GM12874 (cell line): ENCODE results near the gene PCP4L1.

Experiments
- CTCF ChIP-seq: IDR thresholded peaks from 2 replicates; pipeline ENCODE4 v1.5.1; 2011; ENCODE audit warnings: low read depth, mild to moderate bottlenecking, control low read depth, low read length, moderate library complexity; ENCODE audit not compliant: insufficient read depth

PCP4L1 gene

GRCh38 chr1:161305867-161306519 is 47.4 kb downstream of the PCP4L1 start:
- peak; percentile 60 for TF ChIP-seq CTCF

DNA sequence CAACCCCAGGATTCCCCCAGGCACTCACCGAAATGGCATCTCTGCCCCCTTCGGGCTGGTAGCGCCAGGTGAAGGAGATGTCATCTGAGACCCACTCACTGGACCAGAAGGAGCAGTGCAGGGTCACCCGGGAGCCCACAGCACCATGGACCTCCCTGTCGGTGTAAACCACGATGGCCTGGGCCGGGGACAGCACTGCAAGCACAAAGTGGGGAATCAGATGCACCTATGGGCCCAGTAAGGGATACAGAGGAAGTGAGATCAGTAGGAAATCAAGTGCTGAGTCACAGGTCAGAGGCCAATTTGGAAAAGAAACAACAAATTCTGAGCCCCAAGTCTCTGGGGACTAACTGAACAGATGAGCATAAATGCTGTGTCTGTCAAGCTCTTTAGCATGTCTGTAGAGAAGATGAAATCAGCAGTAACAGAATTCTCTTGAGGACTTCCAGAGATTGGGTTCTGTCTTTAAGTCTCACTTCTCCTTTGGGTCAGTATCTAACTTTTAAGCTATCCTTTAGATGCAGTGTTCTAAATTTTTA is 48.8 kb downstream of the PCP4L1 start:
- TF ChIP-seq CTCF = no peak

- TF ChIP-seq CTCF = no peak
These were observed 49.5 kb downstream of the PCP4L1 start for GRCh38 chr1:161307892-161308638.

DNA sequence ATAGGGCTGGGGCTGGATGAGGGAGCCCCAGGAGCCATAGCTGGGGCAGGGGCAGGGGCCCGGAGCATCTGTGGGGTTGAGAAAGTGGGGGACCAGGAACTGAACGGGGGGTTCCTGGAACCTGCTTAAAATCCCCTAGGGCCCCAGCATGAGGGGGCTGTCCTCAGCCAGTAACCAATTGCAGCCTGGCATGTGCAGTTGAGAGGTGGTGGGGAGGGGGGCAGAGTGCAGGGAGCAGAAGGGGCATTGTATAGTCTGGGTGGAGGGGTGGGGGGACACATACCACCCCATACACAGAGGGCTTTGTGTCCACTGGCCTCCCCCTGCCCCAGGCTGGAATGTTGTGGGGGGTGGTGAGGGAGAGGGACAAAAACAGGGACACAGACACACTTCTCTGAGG is 51.3 kb downstream of the PCP4L1 start, which contains the start of gene MPZ:
TSS of gene MPZ (minus strand) at position 101 of the 400 bp plus-strand sequence. CDS start at position 38, 63 bp downstream.
- TF ChIP-seq CTCF = no peak

DNA sequence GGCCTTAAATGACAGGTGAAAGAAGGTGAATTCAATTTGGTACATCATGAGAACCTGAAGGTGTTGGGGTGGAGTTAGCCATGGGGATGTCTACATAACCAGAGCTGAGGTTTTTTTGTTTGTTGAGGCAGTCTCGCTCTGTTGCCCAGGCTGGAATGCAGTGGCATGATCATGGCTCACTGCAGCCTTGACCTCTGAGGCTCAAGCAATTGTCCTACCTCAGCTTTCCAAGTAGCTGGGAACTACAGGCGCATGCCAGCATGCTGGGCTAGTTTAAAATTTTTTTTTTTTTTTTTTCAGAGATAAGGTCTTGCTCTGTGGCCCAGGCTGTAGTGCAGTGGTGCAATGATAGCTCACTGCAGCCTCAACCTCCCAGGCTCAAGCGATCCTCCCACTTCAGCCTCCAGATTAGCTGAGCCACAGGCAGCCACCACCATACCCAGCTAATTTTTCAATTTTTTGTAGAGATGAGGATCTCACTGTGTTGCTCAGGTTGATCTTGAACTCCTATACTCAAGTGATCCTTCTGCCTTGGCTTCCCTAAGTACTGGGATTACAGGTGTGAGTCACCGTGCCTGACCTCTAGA is 53.1 kb downstream of the PCP4L1 start:
- TF ChIP-seq CTCF = no peak

- TF ChIP-seq CTCF = no peak
These were observed 55.1 kb downstream of the PCP4L1 start for GRCh38 chr1:161313554-161314200.

DNA sequence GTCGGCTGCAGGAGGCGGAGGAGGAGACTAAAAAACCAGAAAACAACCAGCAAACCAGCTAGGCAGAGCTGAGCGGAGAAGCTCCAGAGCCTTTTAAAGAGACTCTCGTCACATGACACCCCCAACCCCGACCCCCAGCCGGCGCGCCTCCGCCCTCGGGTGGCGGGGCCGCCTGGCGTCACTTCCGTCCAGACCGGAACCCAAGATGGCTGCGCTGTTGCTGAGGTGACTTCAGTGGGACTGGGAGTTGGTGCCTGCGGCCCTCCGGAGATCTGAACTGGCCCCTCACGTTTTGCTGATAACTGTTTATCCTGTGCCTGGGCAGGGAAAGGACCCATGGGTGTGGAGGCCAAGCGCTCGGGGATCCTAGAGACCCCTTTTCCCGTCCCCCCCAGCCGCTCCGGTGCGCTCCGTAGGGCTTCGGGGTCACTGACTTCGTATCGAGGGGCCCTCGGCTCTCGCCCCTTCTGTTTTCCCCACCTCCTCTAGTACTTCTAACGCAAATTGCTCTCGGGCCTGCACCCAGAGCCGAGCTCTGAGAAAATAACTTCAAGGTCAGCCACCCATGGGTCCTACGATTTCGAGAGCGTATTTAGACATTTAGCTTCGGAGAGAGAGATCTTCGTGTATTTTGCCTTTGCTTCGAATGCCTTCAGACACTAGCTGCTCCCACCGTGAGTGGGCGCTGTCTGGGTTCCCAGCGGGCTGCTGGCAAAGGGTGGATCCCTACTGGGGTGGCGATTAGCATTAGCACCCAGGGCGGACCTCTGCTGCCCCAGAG is 55.8 kb downstream of the PCP4L1 start, which contains the start of gene SDHC:
TSS of gene SDHC (plus strand) at position 181 of the 781 bp plus-strand sequence. CDS start at position 206, 25 bp downstream.
- TF ChIP-seq CTCF = peak; percentile 41; the same call in 1 of the 2 replicates
